ENCODE results near the gene PAM.

The PAM gene

GRCh38 chr5:103035701-103036100 is 280.6 kb downstream of the PAM start:
- DNase-seq (ENCODE audit: low read depth in 1 of 2, low spot score in 1 of 2): no peak
- TF ChIP-seq REST (IDR thresholded peaks at IDR 0.05; ENCODE audit: insufficient replicate concordance, low read depth) (no peak), POLR2AphosphoS5 (IDR thresholded peaks at IDR 0.05; ENCODE audit: low read depth) (no peak), SPI1 (IDR thresholded peaks at IDR 0.05; ENCODE audit: borderline replicate concordance, low read depth) (no peak)
- no peak overlapping the region for H3K27ac ChIP-seq (replicated peaks)
- no peak overlapping the region for H3K4me3 ChIP-seq (replicated peaks; ENCODE audit: insufficient read depth, low read length)
- H3K27me3 ChIP-seq (ENCODE audit: insufficient read depth, poor library complexity, severe bottlenecking): no peaks in the 10 kb centered on the region

- Histone ChIP-seq H3K27ac (replicated peaks) (no peak overlapping the region), H3K4me3 (replicated peaks; ENCODE audit: insufficient read depth, low read length) (no peak overlapping the region), H3K27me3 (ENCODE audit: insufficient read depth, poor library complexity, severe bottlenecking) (no peaks in the 10 kb centered on the region)
- no peak for TF ChIP-seq REST (IDR thresholded peaks at IDR 0.05; ENCODE audit: insufficient replicate concordance, low read depth)
- TF ChIP-seq CTCF (IDR thresholded peaks at IDR 0.05; ENCODE audit: insufficient read depth, low read length): no peak
- TF ChIP-seq SPI1 (IDR thresholded peaks at IDR 0.05; ENCODE audit: borderline replicate concordance, low read depth): no peak
- TF ChIP-seq POLR2AphosphoS5 (IDR thresholded peaks at IDR 0.05; ENCODE audit: low read depth): no peak
- no peak for TF ChIP-seq GABPA (IDR thresholded peaks at IDR 0.05; ENCODE audit: low read depth)
- no peak for DNase-seq (ENCODE audit: low read depth in 1 of 2, low spot score in 1 of 2)
These were observed 281.5 kb downstream of the PAM start for GRCh38 chr5:103036601-103037000.

- H3K27me3 ChIP-seq (ENCODE audit: insufficient read depth, poor library complexity, severe bottlenecking): no peaks in the 10 kb centered on the region
- H3K4me3 ChIP-seq (replicated peaks; ENCODE audit: insufficient read depth, low read length): no peak overlapping the region
- DNase-seq (ENCODE audit: low read depth in 1 of 2, low spot score in 1 of 2): no peak
- no peak for TF ChIP-seq REST (IDR thresholded peaks at IDR 0.05; ENCODE audit: insufficient replicate concordance, low read depth)
- TF ChIP-seq SPI1 (IDR thresholded peaks at IDR 0.05; ENCODE audit: borderline replicate concordance, low read depth): no peak
- no peak for TF ChIP-seq CTCF (IDR thresholded peaks at IDR 0.05; ENCODE audit: insufficient read depth, low read length)
- no peak for TF ChIP-seq POLR2AphosphoS5 (IDR thresholded peaks at IDR 0.05; ENCODE audit: low read depth)
- TF ChIP-seq GABPA (IDR thresholded peaks at IDR 0.05; ENCODE audit: low read depth): no peak
- H3K27ac ChIP-seq (replicated peaks): no peak overlapping the region
These were observed 282.8 kb downstream of the PAM start for GRCh38 chr5:103037673-103038455.
